GM23338 (cell line): ENCODE measurements around the gene STAT3. TPM values are rescaled to one million over a fixed set of nuclear protein-coding genes. Genes with fewer than 3 reads are reported as not detected.

Experiments
- ATAC-seq: fragments of 200-7000 bp; cut with Tn5 transposase; 3 replicates; pipeline ENCODE4 v1.9.1; 2020
- DNase-seq: peaks from one replicate; pipeline ENCODE4 v3.0.0-alpha.2; 2015; ENCODE audit warnings: low spot score
- H2AFZ ChIP-seq: fragments of 200-600 bp; sonication (generic); 2 replicates; pipeline ENCODE4 v1.8.0; 2016; ENCODE audit warnings: antibody characterized with exemption, mild to moderate bottlenecking, moderate library complexity
- H3F3A ChIP-seq: fragments of 200-600 bp; sonication (generic); replicated peaks from 2 replicates; pipeline ENCODE4 v1.8.0; 2017; ENCODE audit warnings: antibody characterized with exemption, mixed run types, low read depth
- H3K27ac ChIP-seq: fragments of 200-600 bp; sonication (generic); 2 replicates; pipeline ENCODE4 v1.6.1; 2016; ENCODE audit warnings: low read depth
- H3K27me3 ChIP-seq: fragments of 200-600 bp; sonication (generic); 2 replicates; pipeline ENCODE4 v1.8.0; 2016; ENCODE audit warnings: mild to moderate bottlenecking, mixed run types, moderate library complexity; ENCODE audit not compliant: insufficient read depth
- H3K36me3 ChIP-seq: fragments of 200-600 bp; sonication (generic); 2 replicates; pipeline ENCODE4 v1.8.0; 2016; ENCODE audit warnings: mild to moderate bottlenecking; ENCODE audit not compliant: insufficient read depth
- H3K4me1 ChIP-seq: fragments of 200-600 bp; sonication (generic); 2 replicates; pipeline ENCODE4 v1.8.0; 2016; ENCODE audit warnings: mild to moderate bottlenecking, moderate library complexity; ENCODE audit not compliant: insufficient read depth
- H3K4me2 ChIP-seq: fragments of 200-600 bp; sonication (generic); 2 replicates; pipeline ENCODE4 v1.7.1; 2017; ENCODE audit warnings: mixed run types
- H3K4me3 ChIP-seq: fragments of 200-600 bp; sonication (generic); 2 replicates; pipeline ENCODE4 v1.6.1; 2016; ENCODE audit warnings: mixed run types
- H3K79me2 ChIP-seq: fragments of 200-600 bp; sonication (generic); replicated peaks from 2 replicates; pipeline ENCODE4 v1.8.0; 2017; ENCODE audit warnings: mild to moderate bottlenecking; ENCODE audit not compliant: insufficient read depth
- H3K9me2 ChIP-seq: fragments of 200-600 bp; sonication (generic); 2 replicates; pipeline ENCODE4 v1.8.0; 2017; ENCODE audit not compliant: insufficient read depth
- H4K20me1 ChIP-seq: fragments of 200-600 bp; sonication (generic); replicated peaks from 2 replicates; pipeline ENCODE4 v1.8.0; 2017; ENCODE audit warnings: mild to moderate bottlenecking; ENCODE audit not compliant: insufficient read depth
- H3K27ac Mint-ChIP-seq: 2 replicates; pipeline ENCODE4 v1.8.0; 2020; ENCODE audit warnings: inconsistent platforms, mild to moderate bottlenecking, moderate library complexity, mixed read lengths
- H3K27me3 Mint-ChIP-seq: 3 replicates; pipeline ENCODE4 v1.8.0; 2022; ENCODE audit warnings: low read depth, mild to moderate bottlenecking, moderate library complexity, mixed read lengths, inconsistent platforms; ENCODE audit not compliant: insufficient read depth, poor library complexity
- H3K36me3 Mint-ChIP-seq: 3 replicates; pipeline ENCODE4 v1.8.0; 2021; ENCODE audit warnings: low read depth, mild to moderate bottlenecking, inconsistent platforms, moderate library complexity, mixed read lengths
- H3K4me1 Mint-ChIP-seq: 3 replicates; pipeline ENCODE4 v1.8.0; 2020; ENCODE audit warnings: mild to moderate bottlenecking, inconsistent platforms, mixed read lengths
- H3K4me3 Mint-ChIP-seq: 3 replicates; pipeline ENCODE4 v1.8.0; 2021; ENCODE audit warnings: moderate library complexity, mild to moderate bottlenecking, inconsistent platforms, mixed read lengths
- H3K9me3 Mint-ChIP-seq: 3 replicates; pipeline ENCODE4 v1.8.0; 2020; ENCODE audit warnings: moderate library complexity, mild to moderate bottlenecking, inconsistent platforms, mixed read lengths
- EZH2 ChIP-seq: fragments of 200-600 bp; sonication (generic); IDR thresholded peaks from one replicate; pipeline ENCODE4 v1.8.0; 2017; ENCODE audit warnings: antibody characterized with exemption, mild to moderate bottlenecking, low read depth; ENCODE audit not compliant: unreplicated experiment
- NANOG ChIP-seq: IDR thresholded peaks from 2 replicates; pipeline ENCODE4 v1.6.1; 2016; ENCODE audit warnings: antibody characterized with exemption, borderline replicate concordance
- REST ChIP-seq: IDR thresholded peaks from one replicate; pipeline ENCODE4 v1.6.1; 2018; ENCODE audit warnings: antibody characterized with exemption; ENCODE audit not compliant: unreplicated experiment
- STAT1 ChIP-seq: IDR thresholded peaks from one replicate; pipeline ENCODE4 v1.6.1; 2016; ENCODE audit warnings: antibody characterized with exemption; ENCODE audit not compliant: unreplicated experiment
- polyA plus RNA-seq: library from polyadenylated mRNA; unstranded; fragments of >200 nt; fragmentation: Nextera tagmentation; extraction: Ambion mirVana; gene quantifications from 2 replicates; pipeline ENCODE4 v1.2.1, GENCODE V29; 2016
- total RNA-seq: library from RNA; depleted of rRNA; stranded (reverse); fragments of >200 nt; shearing (Covaris generic); gene quantifications from 2 replicates; pipeline ENCODE4 v1.2.3, GENCODE V29; 2014

The STAT3 gene
- total and polyA plus RNA-seq, 2 experiments from 2014 or later, result 49.5 to 78.0 TPM

- no peak overlapping the region for H3K4me2 ChIP-seq
- H3K27me3 ChIP-seq, result peaks cover 11% of the 10 kb centered on the region
- Mint-ChIP-seq H3K4me3 (no peak overlapping the region), H3K4me1 (peaks cover 25% of the 10 kb centered on the region), H3K27ac (no peak overlapping the region), H3K36me3 (no peaks in the 10 kb centered on the region), H3K27me3 (peaks cover 18% of the 10 kb centered on the region), H3K9me3 (no peaks in the 10 kb centered on the region; the same call in 2 of the 3 replicates)
- no peak overlapping the region for H2AFZ ChIP-seq
- H3K4me1 ChIP-seq, result peaks cover 11% of the 10 kb centered on the region
- H3K79me2 ChIP-seq, result peaks cover 3% of the 10 kb centered on the region; the same call in 1 of the 2 replicates
- H3F3A ChIP-seq, result peaks cover 12% of the 10 kb centered on the region; the same call in 1 of the 2 replicates
- H3K27ac ChIP-seq, result no peak overlapping the region
- ATAC-seq (no peak), DNase-seq (no peak)
- no peaks in the 10 kb centered on the region for H3K36me3 ChIP-seq
- H4K20me1 ChIP-seq, result no peaks in the 10 kb centered on the region
- no peak for TF ChIP-seq REST
- no peaks in the 10 kb centered on the region for H3K9me2 ChIP-seq
- H3K4me3 ChIP-seq, result no peak overlapping the region
These were observed 108.2 kb downstream of the STAT3 start for GRCh38 chr17:42279776-42280630.

GRCh38 chr17:42277342-42277712, 110.9 kb downstream of the STAT3 start:
- Histone ChIP-seq H3K9me2 (no peaks in the 10 kb centered on the region), H3K27ac (no peak overlapping the region), H3K27me3 (peaks cover 11% of the 10 kb centered on the region), H3K4me2 (peak overlapping the region; percentile 97), H4K20me1 (no peaks in the 10 kb centered on the region), H3K4me1 (peaks cover 36% of the 10 kb centered on the region), H3F3A (peaks cover 12% of the 10 kb centered on the region; the same call in 1 of the 2 replicates), H2AFZ (peak overlapping the region; percentile 95), H3K4me3 (peak overlapping the region; percentile 87; the same call in 1 of the 2 replicates), H3K79me2 (peaks cover 30% of the 10 kb centered on the region), H3K36me3 (no peaks in the 10 kb centered on the region)
- H3K4me1 Mint-ChIP-seq, result peaks cover 37% of the 10 kb centered on the region
- no peaks in the 10 kb centered on the region for H3K36me3 Mint-ChIP-seq
- H3K27ac Mint-ChIP-seq, result no peak overlapping the region
- no peak for DNase-seq
- H3K4me3 Mint-ChIP-seq, result peak overlapping the region; percentile 72
- ATAC-seq, result no peak; the same call in 2 of the 3 replicates
- H3K9me3 Mint-ChIP-seq, result no peaks in the 10 kb centered on the region; the same call in 2 of the 3 replicates
- TF ChIP-seq STAT1 (no peak), EZH2 (no peak), NANOG (no peak)
- H3K27me3 Mint-ChIP-seq, result peaks cover 12% of the 10 kb centered on the region
